IPS-18c (cell line): ENCODE results near the gene MS4A4E.
"Not testable (repeated sequence)": the region's sequence is repeated elsewhere in the genome, so short reads cannot be mapped to it uniquely, and the experiment has no call there.

Source experiments
- H3K4me3 ChIP-seq: 2 replicates; pipeline ENCODE4 v1.7.0; 2013; ENCODE audit warnings: low read depth, mild to moderate bottlenecking, low read length, moderate library complexity; ENCODE audit not compliant: insufficient read depth
- H3K9me3 ChIP-seq: one replicate; pipeline ENCODE4 v1.6.1; 2013; ENCODE audit warnings: mild to moderate bottlenecking, low read length, moderate library complexity; ENCODE audit not compliant: control insufficient read depth, insufficient read depth

Gene MS4A4E

GRCh38 chr11:60242740-60243239 is at the start of gene MS4A4E:
Gene MS4A4E (minus strand): TSS chr11:60243137. CDS start chr11:60230055, 13,082 bp downstream.
- H3K4me3 ChIP-seq: no peak within 1 kb of the TSS

GRCh38 chr11:60292145-60292544 is 49.2 kb upstream of the MS4A4E start:
- Histone ChIP-seq H3K4me3 (no peak overlapping the region), H3K9me3 (no peaks in the 10 kb centered on the region)

More at GRCh38 chr11:60242740-60243239, at the start of gene MS4A4E:
- no peaks in the 10 kb centered on the region for H3K9me3 ChIP-seq

DNA sequence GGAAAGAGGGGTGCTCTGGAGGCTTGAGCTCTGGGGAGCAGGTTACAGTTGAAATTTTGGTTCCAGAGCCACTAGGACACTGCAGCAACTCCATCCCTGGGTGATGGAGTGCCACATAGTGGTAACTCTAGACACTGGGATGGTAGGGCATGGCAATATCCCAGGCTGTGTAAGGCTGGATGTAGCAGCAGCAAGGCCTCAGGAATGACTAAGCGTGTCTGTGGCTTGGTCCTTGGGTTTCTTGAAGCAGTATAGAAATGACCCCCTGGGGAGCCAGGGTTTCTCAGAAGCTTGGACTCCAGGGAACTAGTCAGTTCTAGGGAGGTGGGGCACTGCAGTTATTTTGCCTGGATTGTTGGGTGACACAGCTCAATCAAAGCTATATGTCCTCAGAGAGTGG is 45.6 kb upstream of the MS4A4E start:
- Histone ChIP-seq H3K4me3 (no peak overlapping the region), H3K9me3 (no peaks in the 10 kb centered on the region)

GRCh38 chr11:60285411-60286126 is 42.6 kb upstream of the MS4A4E start:
- H3K9me3 ChIP-seq, H3K4me3 ChIP-seq: not testable (repeated sequence)

DNA sequence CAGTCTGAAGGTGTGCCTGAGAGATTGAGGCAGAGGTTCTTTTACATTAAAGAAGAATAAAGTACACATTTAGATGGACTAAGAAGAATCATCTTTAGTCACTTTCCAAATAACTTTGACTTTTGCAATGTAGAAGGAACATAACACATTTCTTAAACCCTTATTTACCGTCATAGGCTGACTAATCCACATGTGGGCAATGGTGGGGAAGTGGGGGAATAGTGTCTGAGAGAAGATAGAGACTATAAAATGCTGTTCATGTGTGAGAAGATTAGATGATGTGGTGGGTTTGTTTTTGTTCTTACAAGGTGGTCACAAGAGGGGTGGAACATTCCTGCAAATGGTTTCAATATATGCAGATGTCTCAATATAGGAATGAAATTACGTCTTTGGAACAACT is 39.3 kb upstream of the MS4A4E start:
- Histone ChIP-seq H3K9me3 (no peaks in the 10 kb centered on the region), H3K4me3 (no peak overlapping the region)

DNA sequence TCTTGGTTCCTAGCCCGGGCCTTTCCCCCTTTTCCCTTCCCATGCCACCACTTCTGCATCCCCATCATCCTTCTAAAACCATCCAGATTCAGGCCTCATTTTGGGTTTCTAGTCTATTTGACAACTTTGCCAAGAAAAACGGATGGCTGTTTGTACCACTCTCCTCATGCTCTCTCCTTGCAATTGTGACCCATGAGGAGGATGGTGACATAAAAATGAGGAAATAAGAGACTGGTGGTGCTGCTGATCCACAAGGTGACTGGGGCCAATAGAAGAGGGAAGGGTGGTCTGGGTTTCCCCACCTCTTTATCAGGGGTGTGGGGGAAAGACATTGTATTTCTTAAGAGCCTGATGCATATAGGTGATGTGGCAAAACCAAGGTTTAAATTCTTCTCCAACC is 38.5 kb upstream of the MS4A4E start:
- Histone ChIP-seq H3K4me3 (no peak overlapping the region), H3K9me3 (peaks cover 3% of the 10 kb centered on the region)

DNA sequence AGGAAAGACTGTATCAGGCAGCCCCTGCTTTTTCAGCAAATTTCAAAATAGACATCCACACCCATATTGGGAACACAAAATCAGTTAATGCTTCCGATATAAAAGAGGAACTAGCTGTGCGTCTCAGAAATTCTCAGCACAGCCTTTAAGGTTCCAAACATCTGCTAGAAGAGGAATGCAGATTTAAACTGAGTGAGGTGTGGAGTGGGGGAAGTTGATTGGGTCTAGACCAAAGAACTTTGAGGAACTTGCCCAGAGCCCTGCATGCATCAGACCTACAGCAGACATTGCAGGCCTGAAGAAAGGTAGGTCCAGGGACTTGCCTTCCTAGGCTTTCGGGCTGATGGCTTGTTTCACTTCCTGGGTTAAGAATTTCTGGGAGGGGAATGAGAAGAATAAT is 37.5 kb upstream of the MS4A4E start, which contains the start of gene MS4A4A:
MS4A4A (plus strand) TSS at position 255 of the 400 bp plus-strand sequence; CDS start at position 265, 10 bp downstream.
- Histone ChIP-seq H3K9me3 (peaks cover 3% of the 10 kb centered on the region), H3K4me3 (no peak within 1 kb of the TSS)

GRCh38 chr11:60274416-60274815 is 31.5 kb upstream of the MS4A4E start:
- H3K4me3 ChIP-seq: no peak overlapping the region
- peaks cover 3% of the 10 kb centered on the region for H3K9me3 ChIP-seq

DNA sequence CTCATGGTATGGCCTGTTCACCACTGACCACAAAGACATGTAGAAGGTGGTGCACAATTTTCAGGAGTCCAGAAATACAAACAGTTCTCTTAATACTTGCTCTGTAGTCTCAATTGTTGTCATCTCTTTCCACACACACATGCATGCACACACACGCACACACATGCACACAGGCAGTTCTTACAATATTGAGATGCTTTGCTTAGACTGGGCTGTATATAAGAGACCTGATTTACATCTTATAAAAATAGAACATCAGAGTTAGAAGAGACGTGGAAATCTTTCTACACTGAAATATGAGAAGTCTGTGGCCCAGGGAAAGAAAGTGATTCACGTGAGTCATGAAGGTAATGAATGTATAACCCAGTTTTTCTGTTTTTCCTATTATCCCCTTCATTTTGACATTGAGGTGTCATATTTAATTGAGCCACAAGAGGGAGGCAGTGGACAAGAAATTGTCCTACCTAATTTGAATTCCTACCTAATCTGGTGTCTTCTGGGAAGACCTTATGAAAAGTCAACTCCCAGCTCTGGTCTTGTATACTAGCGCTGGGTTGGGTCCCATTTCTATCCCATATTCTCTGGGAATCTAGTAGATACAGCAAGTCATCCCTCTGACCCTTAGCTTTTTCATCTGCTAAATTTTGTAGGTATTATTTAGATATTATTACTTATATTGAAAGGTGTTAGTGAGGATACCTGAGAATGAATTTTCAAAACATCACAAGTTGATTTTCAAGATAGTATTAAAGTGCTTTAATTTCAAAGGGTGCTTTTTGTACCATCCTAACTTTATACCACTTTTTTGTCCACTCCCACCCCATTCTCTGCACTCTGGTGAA is 22.7 kb upstream of the MS4A4E start:
- no peaks in the 10 kb centered on the region for H3K9me3 ChIP-seq
- no peak overlapping the region for H3K4me3 ChIP-seq

GRCh38 chr11:60264644-60265043 is 21.7 kb upstream of the MS4A4E start:
- Histone ChIP-seq H3K9me3 (no peaks in the 10 kb centered on the region), H3K4me3 (no peak overlapping the region)

- no peak overlapping the region for H3K4me3 ChIP-seq
Measured at GRCh38 chr11:60263402-60263801, 20.5 kb upstream of the MS4A4E start.

GRCh38 chr11:60261014-60261413 is 18.1 kb upstream of the MS4A4E start:
- Histone ChIP-seq H3K9me3 (no peaks in the 10 kb centered on the region), H3K4me3 (no peak overlapping the region)

More at GRCh38 chr11:60263402-60263801, 20.5 kb upstream of the MS4A4E start:
- H3K9me3 ChIP-seq: no peaks in the 10 kb centered on the region

DNA sequence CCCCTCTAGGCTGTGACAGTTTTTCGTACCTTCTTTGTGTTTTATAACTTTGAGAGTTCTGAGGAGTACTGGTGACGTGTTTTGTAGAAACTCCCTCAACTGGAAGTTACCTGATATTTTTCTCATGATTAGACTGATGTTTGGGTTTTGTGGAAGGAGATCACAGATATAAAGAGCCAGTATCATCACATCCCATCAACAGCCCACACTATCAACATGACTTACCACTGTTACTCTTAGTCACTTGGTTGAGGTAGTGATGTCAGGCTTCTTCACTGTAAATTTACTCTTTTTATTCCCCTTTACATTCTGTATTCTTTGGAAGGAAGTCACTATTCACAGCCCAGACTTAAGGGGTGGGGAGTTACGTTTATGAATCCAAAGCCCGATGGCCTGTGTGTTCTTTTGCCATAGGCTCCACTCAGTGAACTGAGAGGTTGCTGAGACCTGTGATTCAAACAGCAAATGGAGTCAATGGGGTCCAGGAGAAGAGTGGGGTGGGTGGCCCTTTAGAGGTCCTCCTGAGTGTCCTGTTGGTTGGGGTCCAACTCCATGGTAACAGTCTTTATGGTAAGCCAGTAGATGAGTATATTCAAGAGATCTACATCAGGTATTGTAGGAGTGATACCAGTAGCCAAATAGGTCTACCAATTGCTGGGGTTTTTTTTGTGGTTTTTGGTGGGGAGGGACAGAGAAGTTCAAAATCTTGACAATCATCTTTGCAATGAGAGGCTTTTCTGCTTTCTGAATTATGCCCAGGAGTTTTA is 15.2 kb upstream of the MS4A4E start:
- no peak overlapping the region for H3K4me3 ChIP-seq

DNA sequence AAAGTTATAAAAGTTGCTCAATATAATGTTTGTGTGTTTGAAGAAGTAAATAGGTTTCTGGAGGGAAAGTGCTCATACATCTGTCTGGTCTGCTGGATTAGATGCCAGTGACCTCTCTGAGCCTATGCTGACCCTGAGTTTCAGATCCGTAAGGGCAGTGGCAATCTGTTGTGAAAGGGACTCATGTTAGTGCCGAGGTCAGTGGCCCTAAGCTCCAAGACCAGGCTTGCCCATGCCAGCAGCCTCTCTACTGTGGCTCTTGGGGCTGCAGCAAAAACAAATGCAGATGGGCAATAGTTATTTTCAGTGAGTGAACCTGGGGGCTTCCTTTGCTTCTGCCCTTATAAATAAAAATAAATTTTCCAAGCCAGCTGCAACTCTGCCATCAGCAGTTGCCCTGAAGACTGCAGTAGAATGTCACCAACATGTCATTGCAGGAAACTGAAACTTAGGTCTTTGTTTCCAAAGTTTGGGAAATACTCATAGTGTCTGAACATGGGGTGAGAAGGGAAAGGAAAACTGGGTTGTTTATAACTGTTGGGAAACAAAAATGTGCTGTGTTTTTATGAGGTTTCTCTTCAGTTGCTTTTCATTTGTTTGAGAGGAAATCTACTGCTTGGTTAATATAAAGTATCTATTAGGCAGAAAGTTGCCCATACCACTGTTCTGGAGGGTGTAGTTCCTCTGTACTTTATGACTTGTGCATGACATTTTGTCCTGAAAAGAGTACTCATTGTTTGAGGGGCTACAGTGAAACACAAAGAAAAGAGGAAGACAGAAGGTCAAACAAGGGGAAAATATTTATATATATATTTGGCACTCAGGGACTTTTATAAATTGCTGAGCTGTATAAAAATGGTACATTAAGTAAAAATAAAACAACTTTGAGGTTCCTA is 9.5 kb upstream of the MS4A4E start:
- no peak overlapping the region for H3K4me3 ChIP-seq
- H3K9me3 ChIP-seq: peaks cover 7% of the 10 kb centered on the region

More for the DNA sequence above, 15.2 kb upstream of the MS4A4E start:
- H3K9me3 ChIP-seq: peaks cover 7% of the 10 kb centered on the region

- no peak overlapping the region for H3K4me3 ChIP-seq
- H3K9me3 ChIP-seq: peaks cover 7% of the 10 kb centered on the region
Measured at GRCh38 chr11:60251485-60252212, 8.7 kb upstream of the MS4A4E start.

DNA sequence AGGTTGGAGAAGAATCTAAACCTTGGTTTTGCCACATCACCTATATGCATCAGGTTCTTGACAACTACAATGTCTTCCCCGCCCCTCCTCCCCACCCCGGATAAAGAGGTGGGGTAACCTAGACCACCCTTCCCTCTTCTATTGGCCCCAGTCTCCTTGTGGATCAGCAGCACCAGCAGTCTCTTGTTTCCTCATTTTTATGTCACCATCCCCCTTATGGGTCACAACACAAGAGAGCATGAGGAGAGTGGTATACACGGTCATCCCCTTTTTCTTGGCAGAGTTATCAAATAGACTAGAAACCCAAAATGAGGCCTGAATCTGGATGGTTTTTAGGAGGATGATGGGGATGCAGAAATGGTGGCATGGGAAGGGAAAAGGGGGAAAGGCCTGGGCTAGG is 1.2 kb downstream of the MS4A4E start:
- no peaks in the 10 kb centered on the region for H3K9me3 ChIP-seq
- no peak overlapping the region for H3K4me3 ChIP-seq
